ENCODE results near the gene ACOT12. TPM values are rescaled to one million over a fixed set of nuclear protein-coding genes. Genes with fewer than 3 reads are reported as not detected.
A peak's percentile ranks its signal among the peaks of the same experiment; 100 is the strongest.

Gene ACOT12
- total RNA-seq, 1 experiment from 2014 or later: not detected

DNA sequence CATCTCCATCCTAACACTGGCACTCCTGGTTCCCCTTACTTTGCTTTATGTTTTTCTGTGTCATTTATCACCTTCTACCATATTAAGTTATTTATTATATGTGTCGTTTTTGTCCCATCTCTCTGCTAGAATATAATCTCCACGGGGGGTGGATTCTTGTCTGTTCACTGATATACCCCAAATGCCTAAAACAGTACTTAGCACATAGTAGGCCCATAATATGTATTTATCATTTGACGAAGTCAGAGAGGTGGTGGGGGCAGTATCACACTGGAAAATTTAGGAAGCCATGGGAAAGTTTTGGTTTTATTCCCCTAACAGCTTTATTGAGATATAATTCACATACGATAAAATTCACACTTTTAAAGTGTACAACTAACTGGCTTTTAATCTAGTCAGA, 78.1 kb downstream of the ACOT12 start (continued):
- TF ChIP-seq, protein P1, sequence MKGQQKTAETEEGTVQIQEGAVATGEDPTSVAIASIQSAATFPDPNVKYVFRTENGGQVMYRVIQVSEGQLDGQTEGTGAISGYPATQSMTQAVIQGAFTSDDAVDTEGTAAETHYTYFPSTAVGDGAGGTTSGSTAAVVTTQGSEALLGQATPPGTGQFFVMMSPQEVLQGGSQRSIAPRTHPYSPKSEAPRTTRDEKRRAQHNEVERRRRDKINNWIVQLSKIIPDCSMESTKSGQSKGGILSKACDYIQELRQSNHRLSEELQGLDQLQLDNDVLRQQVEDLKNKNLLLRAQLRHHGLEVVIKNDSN (CRISPR knock-in tag; IDR thresholded peaks at IDR 0.05): no peak
- TF ChIP-seq, protein P2, sequence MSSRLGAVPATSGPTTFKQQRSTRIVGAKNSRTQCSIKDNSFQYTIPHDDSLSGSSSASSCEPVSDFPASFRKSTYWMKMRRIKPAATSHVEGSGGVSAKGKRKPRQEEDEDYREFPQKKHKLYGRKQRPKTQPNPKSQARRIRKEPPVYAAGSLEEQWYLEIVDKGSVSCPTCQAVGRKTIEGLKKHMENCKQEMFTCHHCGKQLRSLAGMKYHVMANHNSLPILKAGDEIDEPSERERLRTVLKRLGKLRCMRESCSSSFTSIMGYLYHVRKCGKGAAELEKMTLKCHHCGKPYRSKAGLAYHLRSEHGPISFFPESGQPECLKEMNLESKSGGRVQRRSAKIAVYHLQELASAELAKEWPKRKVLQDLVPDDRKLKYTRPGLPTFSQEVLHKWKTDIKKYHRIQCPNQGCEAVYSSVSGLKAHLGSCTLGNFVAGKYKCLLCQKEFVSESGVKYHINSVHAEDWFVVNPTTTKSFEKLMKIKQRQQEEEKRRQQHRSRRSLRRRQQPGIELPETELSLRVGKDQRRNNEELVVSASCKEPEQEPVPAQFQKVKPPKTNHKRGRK (CRISPR knock-in tag; IDR thresholded peaks at IDR 0.05; ENCODE audit: borderline replicate concordance): no peak
- TF ChIP-seq GRHL2 (CRISPR knock-in tag; IDR thresholded peaks at IDR 0.05; ENCODE audit: insufficient replicate concordance, severe bottlenecking): no peak
- TF ChIP-seq ZSCAN18 (CRISPR knock-in tag; IDR thresholded peaks at IDR 0.05): no peak
- TF ChIP-seq, protein P3, sequence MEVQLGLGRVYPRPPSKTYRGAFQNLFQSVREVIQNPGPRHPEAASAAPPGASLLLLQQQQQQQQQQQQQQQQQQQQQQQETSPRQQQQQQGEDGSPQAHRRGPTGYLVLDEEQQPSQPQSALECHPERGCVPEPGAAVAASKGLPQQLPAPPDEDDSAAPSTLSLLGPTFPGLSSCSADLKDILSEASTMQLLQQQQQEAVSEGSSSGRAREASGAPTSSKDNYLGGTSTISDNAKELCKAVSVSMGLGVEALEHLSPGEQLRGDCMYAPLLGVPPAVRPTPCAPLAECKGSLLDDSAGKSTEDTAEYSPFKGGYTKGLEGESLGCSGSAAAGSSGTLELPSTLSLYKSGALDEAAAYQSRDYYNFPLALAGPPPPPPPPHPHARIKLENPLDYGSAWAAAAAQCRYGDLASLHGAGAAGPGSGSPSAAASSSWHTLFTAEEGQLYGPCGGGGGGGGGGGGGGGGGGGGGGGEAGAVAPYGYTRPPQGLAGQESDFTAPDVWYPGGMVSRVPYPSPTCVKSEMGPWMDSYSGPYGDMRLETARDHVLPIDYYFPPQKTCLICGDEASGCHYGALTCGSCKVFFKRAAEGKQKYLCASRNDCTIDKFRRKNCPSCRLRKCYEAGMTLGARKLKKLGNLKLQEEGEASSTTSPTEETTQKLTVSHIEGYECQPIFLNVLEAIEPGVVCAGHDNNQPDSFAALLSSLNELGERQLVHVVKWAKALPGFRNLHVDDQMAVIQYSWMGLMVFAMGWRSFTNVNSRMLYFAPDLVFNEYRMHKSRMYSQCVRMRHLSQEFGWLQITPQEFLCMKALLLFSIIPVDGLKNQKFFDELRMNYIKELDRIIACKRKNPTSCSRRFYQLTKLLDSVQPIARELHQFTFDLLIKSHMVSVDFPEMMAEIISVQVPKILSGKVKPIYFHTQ (CRISPR knock-in tag; IDR thresholded peaks at IDR 0.05): no peak
- TF ChIP-seq STAT6 (CRISPR knock-in tag; conservative IDR thresholded peaks at IDR 0.05; ENCODE audit: low read depth): no peak

DNA sequence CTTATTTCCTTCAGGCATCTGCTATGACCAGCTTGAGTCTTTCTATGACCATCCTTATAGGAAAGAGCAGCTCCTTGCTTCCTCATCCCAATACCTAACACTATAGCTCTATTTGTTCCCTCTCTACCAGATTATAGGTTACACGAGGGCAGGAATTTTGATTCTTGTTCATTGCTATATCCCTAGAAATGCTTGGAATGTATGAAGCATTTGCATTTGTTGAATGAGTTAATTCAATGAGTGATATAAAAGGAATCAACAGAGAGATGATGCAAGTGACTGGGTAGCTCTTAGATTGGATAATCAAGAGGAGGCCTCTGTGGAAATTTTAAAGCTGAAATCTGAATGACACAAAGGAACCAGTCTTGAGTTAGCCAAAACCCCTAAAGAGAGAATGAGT, 78.6 kb downstream of the ACOT12 start:
- Mint-ChIP-seq H3K27ac (peak overlapping the region; percentile 26; the same call in 1 of the 2 replicates), H3K27me3 (ENCODE audit: low read depth) (no peaks in the 10 kb centered on the region), H3K9me3 (no peaks in the 10 kb centered on the region), H3K36me3 (peaks cover 10% of the 10 kb centered on the region; the same call in 1 of the 2 replicates), H3K4me3 (no peak overlapping the region), H3K4me1 (peaks cover 12% of the 10 kb centered on the region)
- ChIA-PET CTCF (interaction anchor here (1.5 to 1.9 kb wide), 2 partner anchors 14 to 16 kb away, joined by 9 to 10 read pairs; partner anchors contain the start of gene ZCCHC9), POLR2A (interaction anchor here (0.6 kb wide), 2 partner anchors 14 to 29 kb away, joined by 3 to 8 read pairs; partner anchors contain the start of gene ZCCHC9)
- DNase-seq (ENCODE audit: low spot score) (no peak), ATAC-seq (peak; percentile 66)
- TF ChIP-seq SP1 (CRISPR knock-in tag; conservative IDR thresholded peaks at IDR 0.05) (no peak), MYBL2 (CRISPR knock-in tag; IDR thresholded peaks at IDR 0.05) (no peak), ZBTB43 (CRISPR knock-in tag; IDR thresholded peaks at IDR 0.05) (no peak), TCF7 (CRISPR knock-in tag; IDR thresholded peaks at IDR 0.05; ENCODE audit: low read depth) (no peak), GABPB1 (CRISPR knock-in tag; IDR thresholded peaks at IDR 0.05) (no peak), ZNF671 (CRISPR knock-in tag; IDR thresholded peaks at IDR 0.05) (no peak), NR3C1 (CRISPR knock-in tag; conservative IDR thresholded peaks at IDR 0.05; ENCODE audit: low read depth) (no peak), RORB (CRISPR knock-in tag; IDR thresholded peaks at IDR 0.05) (no peak)
- TF ChIP-seq, protein P4, sequence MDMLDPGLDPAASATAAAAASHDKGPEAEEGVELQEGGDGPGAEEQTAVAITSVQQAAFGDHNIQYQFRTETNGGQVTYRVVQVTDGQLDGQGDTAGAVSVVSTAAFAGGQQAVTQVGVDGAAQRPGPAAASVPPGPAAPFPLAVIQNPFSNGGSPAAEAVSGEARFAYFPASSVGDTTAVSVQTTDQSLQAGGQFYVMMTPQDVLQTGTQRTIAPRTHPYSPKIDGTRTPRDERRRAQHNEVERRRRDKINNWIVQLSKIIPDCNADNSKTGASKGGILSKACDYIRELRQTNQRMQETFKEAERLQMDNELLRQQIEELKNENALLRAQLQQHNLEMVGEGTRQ (CRISPR knock-in tag; IDR thresholded peaks at IDR 0.05): no peak
- TF ChIP-seq, protein P3 (CRISPR knock-in tag; IDR thresholded peaks at IDR 0.05): no peak
- TF ChIP-seq, protein P5, sequence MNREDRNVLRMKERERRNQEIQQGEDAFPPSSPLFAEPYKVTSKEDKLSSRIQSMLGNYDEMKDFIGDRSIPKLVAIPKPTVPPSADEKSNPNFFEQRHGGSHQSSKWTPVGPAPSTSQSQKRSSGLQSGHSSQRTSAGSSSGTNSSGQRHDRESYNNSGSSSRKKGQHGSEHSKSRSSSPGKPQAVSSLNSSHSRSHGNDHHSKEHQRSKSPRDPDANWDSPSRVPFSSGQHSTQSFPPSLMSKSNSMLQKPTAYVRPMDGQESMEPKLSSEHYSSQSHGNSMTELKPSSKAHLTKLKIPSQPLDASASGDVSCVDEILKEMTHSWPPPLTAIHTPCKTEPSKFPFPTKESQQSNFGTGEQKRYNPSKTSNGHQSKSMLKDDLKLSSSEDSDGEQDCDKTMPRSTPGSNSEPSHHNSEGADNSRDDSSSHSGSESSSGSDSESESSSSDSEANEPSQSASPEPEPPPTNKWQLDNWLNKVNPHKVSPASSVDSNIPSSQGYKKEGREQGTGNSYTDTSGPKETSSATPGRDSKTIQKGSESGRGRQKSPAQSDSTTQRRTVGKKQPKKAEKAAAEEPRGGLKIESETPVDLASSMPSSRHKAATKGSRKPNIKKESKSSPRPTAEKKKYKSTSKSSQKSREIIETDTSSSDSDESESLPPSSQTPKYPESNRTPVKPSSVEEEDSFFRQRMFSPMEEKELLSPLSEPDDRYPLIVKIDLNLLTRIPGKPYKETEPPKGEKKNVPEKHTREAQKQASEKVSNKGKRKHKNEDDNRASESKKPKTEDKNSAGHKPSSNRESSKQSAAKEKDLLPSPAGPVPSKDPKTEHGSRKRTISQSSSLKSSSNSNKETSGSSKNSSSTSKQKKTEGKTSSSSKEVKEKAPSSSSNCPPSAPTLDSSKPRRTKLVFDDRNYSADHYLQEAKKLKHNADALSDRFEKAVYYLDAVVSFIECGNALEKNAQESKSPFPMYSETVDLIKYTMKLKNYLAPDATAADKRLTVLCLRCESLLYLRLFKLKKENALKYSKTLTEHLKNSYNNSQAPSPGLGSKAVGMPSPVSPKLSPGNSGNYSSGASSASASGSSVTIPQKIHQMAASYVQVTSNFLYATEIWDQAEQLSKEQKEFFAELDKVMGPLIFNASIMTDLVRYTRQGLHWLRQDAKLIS (CRISPR knock-in tag; IDR thresholded peaks at IDR 0.05; ENCODE audit: borderline replicate concordance): no peak
